Skeletal muscle satellite cell (primary cell): ENCODE results near the gene ATXN1.
A peak's percentile ranks its signal among the peaks of the same experiment; 100 is the strongest.

Source experiments
- H3K27me3 ChIP-seq: 2 replicates; pipeline ENCODE4 v1.7.0; 2013; ENCODE audit warnings: low read length; ENCODE audit not compliant: control insufficient read depth, insufficient read depth
- H3K36me3 ChIP-seq: 2 replicates; pipeline ENCODE4 v1.7.0; 2013; ENCODE audit warnings: mild to moderate bottlenecking, control low read depth, low read length; ENCODE audit not compliant: insufficient read depth
- H3K4me1 ChIP-seq: 2 replicates; pipeline ENCODE4 v1.7.0; 2013; ENCODE audit warnings: low read length; ENCODE audit not compliant: control insufficient read depth, insufficient read depth
- H3K4me2 ChIP-seq: 2 replicates; pipeline ENCODE4 v1.7.0; 2013; ENCODE audit warnings: mild to moderate bottlenecking, low read length
- H3K4me3 ChIP-seq: 2 replicates; pipeline ENCODE4 v1.7.0; 2013; ENCODE audit warnings: low read length
- H3K9ac ChIP-seq: 2 replicates; pipeline ENCODE4 v1.7.0; 2013; ENCODE audit warnings: mild to moderate bottlenecking, low read depth, low read length, moderate library complexity
- H3K9me3 ChIP-seq: replicated peaks from 2 replicates; pipeline ENCODE4 v1.7.0; 2013; ENCODE audit warnings: mild to moderate bottlenecking, control low read depth, low read length

Gene ATXN1

DNA sequence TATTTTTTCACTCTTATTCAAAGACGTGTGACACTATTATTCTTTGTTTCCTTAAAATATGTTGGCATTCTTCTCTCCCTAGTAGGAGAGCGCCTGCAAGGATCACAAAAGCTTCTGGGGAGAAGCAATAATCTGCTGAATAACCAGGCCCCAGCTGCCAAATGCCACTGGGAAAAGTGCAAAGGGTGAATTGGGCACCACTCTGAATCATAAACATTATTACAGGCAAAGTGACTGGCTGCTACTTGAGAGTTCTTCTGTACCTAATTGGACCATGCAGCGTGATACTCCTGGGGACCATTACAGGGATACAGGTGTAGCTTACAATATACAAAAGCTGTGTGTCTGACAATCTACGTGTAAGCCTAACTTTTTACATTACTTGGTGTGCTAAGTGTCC is 152.8 kb downstream of the ATXN1 start:
- Histone ChIP-seq H3K4me3 (no peak overlapping the region), H3K4me1 (no peaks in the 10 kb centered on the region), H3K9ac (no peak overlapping the region), H3K36me3 (no peaks in the 10 kb centered on the region), H3K9me3 (no peaks in the 10 kb centered on the region), H3K27me3 (no peaks in the 10 kb centered on the region), H3K4me2 (no peak overlapping the region)

DNA sequence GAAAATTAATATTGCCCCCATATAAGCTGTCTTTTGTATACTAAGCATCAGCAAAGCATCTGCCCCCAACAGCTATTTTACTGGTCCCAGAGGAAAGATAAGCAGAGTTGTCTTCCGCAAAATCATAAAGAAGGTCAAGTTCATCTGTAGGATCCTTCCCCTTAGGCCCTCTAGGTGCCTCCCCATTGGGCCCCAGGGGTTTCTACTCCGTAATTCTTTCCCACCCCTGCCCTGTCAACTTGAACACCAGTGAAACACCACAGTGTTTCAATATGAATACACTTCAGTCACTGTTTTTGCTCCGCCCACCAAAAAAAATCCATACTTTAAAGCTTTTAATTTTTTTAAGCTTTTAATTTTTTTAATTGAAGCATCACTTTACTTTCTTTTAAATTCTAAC is 159.2 kb downstream of the ATXN1 start:
- H3K4me3 ChIP-seq = no peak overlapping the region
- no peaks in the 10 kb centered on the region for H3K27me3 ChIP-seq
- no peak overlapping the region for H3K4me2 ChIP-seq
- H3K9ac ChIP-seq = no peak overlapping the region
- H3K4me1 ChIP-seq = no peaks in the 10 kb centered on the region
- no peaks in the 10 kb centered on the region for H3K9me3 ChIP-seq
- H3K36me3 ChIP-seq = no peaks in the 10 kb centered on the region

- Histone ChIP-seq H3K36me3 (no peaks in the 10 kb centered on the region), H3K9me3 (no peaks in the 10 kb centered on the region), H3K27me3 (no peaks in the 10 kb centered on the region), H3K9ac (no peak overlapping the region), H3K4me3 (no peak overlapping the region), H3K4me1 (no peaks in the 10 kb centered on the region), H3K4me2 (no peak overlapping the region)
Measured at GRCh38 chr6:16600701-16601100, 160.6 kb downstream of the ATXN1 start.

- H3K4me2 ChIP-seq = no peak overlapping the region
- H3K9me3 ChIP-seq = no peaks in the 10 kb centered on the region
- H3K4me1 ChIP-seq = no peaks in the 10 kb centered on the region
- no peaks in the 10 kb centered on the region for H3K36me3 ChIP-seq
- no peak overlapping the region for H3K9ac ChIP-seq
- H3K27me3 ChIP-seq = no peaks in the 10 kb centered on the region
- no peak overlapping the region for H3K4me3 ChIP-seq
Measured at GRCh38 chr6:16600026-16600425, 161.2 kb downstream of the ATXN1 start.

- no peaks in the 10 kb centered on the region for H3K9me3 ChIP-seq
- no peak overlapping the region for H3K4me2 ChIP-seq
- no peak overlapping the region for H3K4me3 ChIP-seq
- H3K9ac ChIP-seq = no peak overlapping the region
- H3K4me1 ChIP-seq = no peaks in the 10 kb centered on the region
- no peaks in the 10 kb centered on the region for H3K27me3 ChIP-seq
- H3K36me3 ChIP-seq = no peaks in the 10 kb centered on the region
Measured at GRCh38 chr6:16596616-16597331, 164.5 kb downstream of the ATXN1 start.

DNA sequence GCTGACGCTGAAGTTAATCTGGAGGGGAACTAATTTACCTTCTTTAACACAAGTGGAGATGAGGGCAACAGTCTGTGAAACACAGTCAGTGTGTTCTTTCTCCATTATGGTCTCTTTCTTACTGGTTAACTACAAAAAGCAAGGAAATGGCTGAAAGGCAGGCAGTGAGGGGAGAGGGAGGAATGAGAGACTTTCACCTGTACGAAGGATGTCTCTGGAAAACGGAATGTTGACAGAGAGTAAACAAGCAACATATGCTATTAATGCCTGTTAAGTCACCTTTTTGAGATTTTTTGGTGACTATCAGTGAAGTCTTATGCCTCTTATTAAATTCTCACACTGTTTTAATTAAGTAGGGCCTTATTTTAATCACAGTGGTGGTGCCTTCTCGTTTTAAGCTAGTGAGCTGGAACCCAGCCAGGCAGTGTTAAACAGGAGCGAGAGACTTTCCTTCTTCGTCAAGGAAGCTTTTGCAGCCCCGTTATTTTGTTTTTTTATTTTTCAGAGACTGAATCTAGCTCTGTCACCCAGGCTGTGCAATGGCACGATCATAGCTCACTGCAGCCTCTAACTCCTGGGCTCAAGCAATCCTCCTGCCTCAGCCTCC is 165.6 kb downstream of the ATXN1 start:
- Histone ChIP-seq H3K4me3 (no peak overlapping the region), H3K4me1 (no peaks in the 10 kb centered on the region), H3K9ac (no peak overlapping the region), H3K27me3 (no peaks in the 10 kb centered on the region), H3K4me2 (no peak overlapping the region), H3K36me3 (no peaks in the 10 kb centered on the region), H3K9me3 (no peaks in the 10 kb centered on the region)

GRCh38 chr6:16594849-16595248 is 166.4 kb downstream of the ATXN1 start:
- Histone ChIP-seq H3K4me3 (no peak overlapping the region), H3K9ac (no peak overlapping the region), H3K4me1 (no peaks in the 10 kb centered on the region), H3K4me2 (no peak overlapping the region), H3K27me3 (no peaks in the 10 kb centered on the region), H3K36me3 (no peaks in the 10 kb centered on the region), H3K9me3 (no peaks in the 10 kb centered on the region)

GRCh38 chr6:16592223-16592911 is 168.9 kb downstream of the ATXN1 start:
- H3K4me3 ChIP-seq = no peak overlapping the region
- no peak overlapping the region for H3K4me2 ChIP-seq
- H3K27me3 ChIP-seq = no peaks in the 10 kb centered on the region
- no peaks in the 10 kb centered on the region for H3K4me1 ChIP-seq
- H3K36me3 ChIP-seq = no peaks in the 10 kb centered on the region
- no peaks in the 10 kb centered on the region for H3K9me3 ChIP-seq
- no peak overlapping the region for H3K9ac ChIP-seq

- Histone ChIP-seq H3K9ac (no peak overlapping the region), H3K4me3 (no peak overlapping the region)
Measured at GRCh38 chr6:16591396-16592222, 169.7 kb downstream of the ATXN1 start.

DNA sequence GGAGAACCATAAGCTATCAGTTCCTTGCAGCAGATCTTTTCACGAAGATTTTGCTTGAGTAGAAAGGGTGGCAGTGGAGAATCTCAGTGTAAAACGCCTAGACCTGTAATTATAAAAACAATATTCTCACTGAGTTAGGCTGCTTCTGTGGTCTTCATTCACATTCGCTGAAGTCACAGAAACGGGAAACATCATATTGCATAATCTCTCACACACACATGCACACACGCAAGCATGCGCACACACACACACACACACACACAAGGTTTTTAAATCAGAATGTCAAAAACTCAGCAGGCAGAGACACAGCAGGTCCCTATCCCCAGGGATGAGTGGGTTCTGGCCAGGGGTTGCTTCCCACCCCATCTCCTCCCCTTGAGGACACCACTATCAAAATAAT is 175.5 kb downstream of the ATXN1 start:
- H3K4me1 ChIP-seq = peaks cover 8% of the 10 kb centered on the region
- no peak overlapping the region for H3K9ac ChIP-seq
- H3K4me2 ChIP-seq = no peak overlapping the region
- no peaks in the 10 kb centered on the region for H3K36me3 ChIP-seq
- H3K4me3 ChIP-seq = no peak overlapping the region
- no peaks in the 10 kb centered on the region for H3K27me3 ChIP-seq
- H3K9me3 ChIP-seq = no peaks in the 10 kb centered on the region

More at GRCh38 chr6:16591396-16592222, 169.7 kb downstream of the ATXN1 start:
- no peak overlapping the region for H3K4me2 ChIP-seq
- no peaks in the 10 kb centered on the region for H3K4me1 ChIP-seq
- no peaks in the 10 kb centered on the region for H3K9me3 ChIP-seq
- H3K36me3 ChIP-seq = no peaks in the 10 kb centered on the region
- no peaks in the 10 kb centered on the region for H3K27me3 ChIP-seq

GRCh38 chr6:16583144-16583762 is 178.0 kb downstream of the ATXN1 start:
- no peaks in the 10 kb centered on the region for H3K27me3 ChIP-seq
- H3K4me3 ChIP-seq = peak overlapping the region; percentile 39
- H3K4me2 ChIP-seq = peak overlapping the region; percentile 72
- H3K9me3 ChIP-seq = no peaks in the 10 kb centered on the region
- H3K4me1 ChIP-seq = peaks cover 8% of the 10 kb centered on the region
- no peak overlapping the region for H3K9ac ChIP-seq
- H3K36me3 ChIP-seq = no peaks in the 10 kb centered on the region
